ENCODE results near the gene PLCB1. TPM values are rescaled to one million over a fixed set of nuclear protein-coding genes. Genes with fewer than 3 reads are reported as not detected.

PLCB1 gene
- total RNA-seq, 4 donors from 2014 or later, result 7.2 to 28.1 (median 9.6) TPM

DNA sequence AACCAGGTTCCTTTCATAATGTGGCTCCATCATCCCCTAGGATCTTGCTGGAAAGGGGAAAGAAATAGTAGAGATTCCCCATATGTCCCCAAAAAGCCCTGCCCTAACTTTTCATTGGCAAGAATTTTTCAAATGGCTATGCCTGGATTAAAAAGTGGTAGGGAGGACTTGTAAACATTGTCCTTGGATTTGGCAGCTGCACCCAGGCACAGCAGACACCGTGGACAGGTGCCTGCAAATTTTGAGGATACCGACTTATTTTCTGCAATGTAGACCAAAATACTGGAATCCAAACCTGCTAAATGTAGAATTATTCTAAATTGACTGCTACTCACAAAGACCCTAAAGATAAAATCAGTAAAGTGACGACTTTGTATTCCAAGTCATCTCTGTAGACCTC lies 733.6 kb downstream of the PLCB1 start:
- DNase-seq, result no peak

DNA sequence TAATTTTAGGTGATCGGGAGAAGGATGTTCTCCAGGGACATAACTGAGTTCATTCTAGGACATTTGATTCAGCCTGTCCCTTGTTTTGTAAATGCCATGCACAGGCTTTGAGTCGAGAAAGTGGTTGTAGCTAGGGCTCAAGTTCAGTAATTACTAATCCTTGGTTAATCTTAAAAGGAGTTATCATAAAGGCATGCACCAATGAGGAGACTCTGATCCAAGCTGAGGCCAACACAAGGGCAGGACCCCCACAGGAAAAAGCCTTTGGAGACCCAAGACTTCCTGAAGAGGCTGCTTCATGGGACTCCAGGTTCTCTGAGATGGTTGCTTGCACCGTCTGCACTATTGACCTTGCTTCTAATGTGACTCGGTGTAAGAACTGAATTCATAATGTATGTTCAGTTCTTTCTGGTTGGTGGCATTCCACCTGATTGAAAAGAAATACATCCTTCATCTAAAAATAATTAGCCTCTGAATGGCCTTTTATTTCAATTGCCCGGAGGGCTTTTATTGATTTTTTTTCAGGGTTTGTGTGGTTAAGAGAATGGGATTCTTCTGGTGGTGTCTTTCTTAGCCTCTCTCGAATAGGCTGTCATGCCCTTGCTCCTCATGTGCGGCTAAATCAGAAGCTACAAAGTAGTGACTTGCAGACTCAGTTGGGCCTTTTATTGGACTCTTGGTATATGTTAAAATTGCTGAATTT lies 735.1 kb downstream of the PLCB1 start:
- DNase-seq, result no peak
- no peaks in the 10 kb centered on the region for H3K27me3 ChIP-seq
- no peaks in the 10 kb centered on the region for H3K36me3 ChIP-seq
- no peaks in the 10 kb centered on the region for H3K9me3 ChIP-seq
- H3K4me3 ChIP-seq, result no peak overlapping the region
- TF ChIP-seq POLR2A (IDR thresholded peaks at IDR 0.05) (no peak), CTCF (IDR thresholded peaks at IDR 0.05) (no peak)
- H3K4me1 ChIP-seq, result no peaks in the 10 kb centered on the region
- H3K27ac ChIP-seq, result no peak overlapping the region

More for the DNA sequence above, 733.6 kb downstream of the PLCB1 start:
- Histone ChIP-seq H3K4me3 (no peak overlapping the region), H3K9me3 (no peaks in the 10 kb centered on the region), H3K27ac (no peak overlapping the region), H3K36me3 (no peaks in the 10 kb centered on the region), H3K27me3 (no peaks in the 10 kb centered on the region), H3K4me1 (no peaks in the 10 kb centered on the region)
- TF ChIP-seq POLR2A (IDR thresholded peaks at IDR 0.05), result no peak
- no peak for TF ChIP-seq CTCF (IDR thresholded peaks at IDR 0.05)

DNA sequence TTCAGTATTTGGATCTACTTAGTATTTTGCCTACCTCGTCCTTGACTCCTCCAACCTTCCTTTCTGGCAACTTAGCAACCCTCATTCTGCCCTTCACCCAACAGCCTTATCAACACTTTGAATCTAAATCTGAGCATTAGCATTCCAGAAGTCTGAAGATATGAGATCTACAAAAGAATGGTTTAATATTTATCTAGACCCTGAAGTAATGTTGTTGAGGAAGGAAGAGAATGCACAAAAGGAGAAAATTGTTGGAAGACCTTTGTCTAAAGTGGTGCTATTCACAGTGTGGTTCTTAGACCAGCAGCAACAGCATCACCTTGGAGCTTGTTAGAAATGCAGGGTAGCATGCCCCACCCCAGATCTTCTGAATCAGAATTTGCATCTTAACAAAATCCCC lies 738.6 kb downstream of the PLCB1 start:
- H3K27ac ChIP-seq, result no peak overlapping the region
- H3K4me1 ChIP-seq, result no peaks in the 10 kb centered on the region
- H3K9me3 ChIP-seq, result no peaks in the 10 kb centered on the region
- DNase-seq, result no peak
- no peaks in the 10 kb centered on the region for H3K27me3 ChIP-seq
- no peaks in the 10 kb centered on the region for H3K36me3 ChIP-seq
- no peak overlapping the region for H3K4me3 ChIP-seq
- TF ChIP-seq CTCF (IDR thresholded peaks at IDR 0.05) (no peak), POLR2A (IDR thresholded peaks at IDR 0.05) (no peak)

DNA sequence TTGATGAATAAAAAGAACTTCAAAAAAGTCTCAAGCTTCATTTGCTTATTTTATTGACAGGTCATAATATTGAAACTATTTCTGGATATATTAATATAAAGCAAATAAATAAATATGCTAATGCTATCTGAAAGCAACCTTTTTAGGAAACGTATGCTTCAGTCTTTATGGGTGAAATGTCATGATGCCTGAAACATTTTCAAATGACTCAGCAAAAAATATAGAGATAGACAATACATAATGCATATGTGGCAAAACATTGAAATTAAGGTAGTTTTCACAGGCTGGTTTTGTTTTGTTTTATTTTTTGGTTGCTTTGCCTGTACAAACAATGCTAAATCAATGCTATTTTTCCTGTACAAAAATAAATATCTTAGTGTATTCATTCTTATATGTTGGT lies 742.4 kb downstream of the PLCB1 start:
- TF ChIP-seq POLR2A (IDR thresholded peaks at IDR 0.05), result no peak
- no peak for TF ChIP-seq CTCF (IDR thresholded peaks at IDR 0.05)
- no peaks in the 10 kb centered on the region for H3K4me1 ChIP-seq
- no peak for DNase-seq

DNA sequence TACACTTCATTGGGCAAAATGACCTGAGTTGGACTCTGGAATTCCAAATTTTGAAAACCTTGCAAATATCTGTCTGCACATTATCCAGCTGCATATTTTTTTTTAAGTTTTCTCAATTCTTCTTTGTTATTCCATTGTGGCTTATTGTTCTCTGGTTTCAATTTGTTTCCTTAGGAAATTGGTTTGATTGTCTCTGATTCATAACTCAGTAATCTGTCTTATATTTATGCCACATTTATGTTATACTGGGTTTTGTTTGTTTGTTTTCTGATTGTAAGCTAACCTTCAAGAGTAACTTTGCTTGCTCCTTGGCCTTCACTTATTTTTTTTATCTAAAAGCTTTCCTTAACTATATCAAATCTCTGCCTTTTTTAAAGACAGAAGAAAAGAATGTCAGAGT lies 743.5 kb downstream of the PLCB1 start:
- Histone ChIP-seq H3K4me1 (no peaks in the 10 kb centered on the region), H3K27me3 (no peaks in the 10 kb centered on the region), H3K4me3 (no peak overlapping the region), H3K9me3 (no peaks in the 10 kb centered on the region), H3K27ac (no peak overlapping the region), H3K36me3 (no peaks in the 10 kb centered on the region)
- no peak for DNase-seq
- TF ChIP-seq CTCF (IDR thresholded peaks at IDR 0.05), result no peak
- no peak for TF ChIP-seq POLR2A (IDR thresholded peaks at IDR 0.05)

More for the DNA sequence above, 742.4 kb downstream of the PLCB1 start:
- no peaks in the 10 kb centered on the region for H3K36me3 ChIP-seq
- H3K27me3 ChIP-seq, result no peaks in the 10 kb centered on the region
- H3K9me3 ChIP-seq, result no peaks in the 10 kb centered on the region
- no peak overlapping the region for H3K4me3 ChIP-seq
- H3K27ac ChIP-seq, result no peak overlapping the region

Measured in Peyer's patch (tissue), 4 donors.